Activated gamma-delta T cell treated with Interleukin-2 at 50 U/mL for 16 hours (primary cell): ENCODE results near the gene FHIP2A.

Experiments
- DNase-seq: peaks from one replicate; pipeline ENCODE4 v3.0.0-alpha.2; 2020

Gene FHIP2A

DNA sequence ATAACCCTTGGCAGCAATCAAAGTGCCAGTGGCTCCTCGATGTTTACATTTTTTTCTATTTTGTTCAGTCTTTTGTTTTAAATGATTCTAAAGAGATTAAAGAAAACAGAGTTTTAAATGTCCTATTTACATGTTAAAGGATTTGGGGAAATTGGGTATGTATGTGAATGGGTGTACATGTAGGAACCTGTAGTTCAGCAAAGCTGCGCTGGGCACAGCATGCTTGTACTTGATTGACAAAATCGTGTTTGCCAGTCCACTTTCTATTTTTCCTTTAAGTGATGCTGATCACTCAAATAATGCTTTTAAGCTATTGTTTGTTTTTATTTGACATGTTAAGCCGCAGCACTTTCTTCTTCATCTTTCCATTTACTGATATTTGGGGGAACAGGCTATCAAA is 40.9 kb downstream of the FHIP2A start:
- DNase-seq: no peak

DNA sequence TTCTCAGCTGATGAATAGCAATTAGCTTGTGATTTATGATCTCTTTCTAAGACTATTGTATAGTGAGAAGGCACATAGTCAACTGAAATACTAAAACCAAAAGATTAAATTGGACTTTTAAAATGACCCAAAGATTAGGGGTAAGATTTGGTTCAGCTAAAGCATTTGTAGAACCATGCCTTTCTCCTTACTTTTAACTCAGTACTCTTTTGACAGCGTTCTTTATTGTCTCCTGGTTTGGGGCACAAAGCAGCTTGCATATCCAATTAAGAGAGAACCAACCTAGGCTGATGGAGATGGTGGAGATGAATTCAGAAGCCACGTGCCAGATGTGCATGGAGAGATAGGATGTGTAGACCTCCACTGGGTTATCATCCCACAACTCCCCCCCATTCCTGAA is 45.8 kb downstream of the FHIP2A start:
- no peak for DNase-seq

GRCh38 chr10:114868870-114869519 is 47.4 kb downstream of the FHIP2A start:
- DNase-seq: no peak

DNA sequence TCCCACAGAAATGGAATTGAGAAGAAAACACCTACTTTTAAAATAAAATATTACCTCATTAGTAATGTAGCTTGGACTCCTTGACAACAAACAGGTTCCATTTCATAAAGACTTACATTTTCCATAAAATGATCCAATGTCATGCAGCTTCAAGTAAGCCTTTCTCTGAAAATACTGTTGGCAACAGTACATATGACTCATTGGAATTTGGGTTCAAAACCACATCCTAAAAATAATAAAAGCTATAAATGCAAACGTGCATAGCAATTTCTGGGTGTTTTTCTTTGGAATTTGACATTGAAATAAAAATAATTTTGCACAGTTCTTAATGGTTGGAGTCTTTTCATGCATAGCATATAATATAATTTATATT is 47.9 kb downstream of the FHIP2A start:
- no peak for DNase-seq

DNA sequence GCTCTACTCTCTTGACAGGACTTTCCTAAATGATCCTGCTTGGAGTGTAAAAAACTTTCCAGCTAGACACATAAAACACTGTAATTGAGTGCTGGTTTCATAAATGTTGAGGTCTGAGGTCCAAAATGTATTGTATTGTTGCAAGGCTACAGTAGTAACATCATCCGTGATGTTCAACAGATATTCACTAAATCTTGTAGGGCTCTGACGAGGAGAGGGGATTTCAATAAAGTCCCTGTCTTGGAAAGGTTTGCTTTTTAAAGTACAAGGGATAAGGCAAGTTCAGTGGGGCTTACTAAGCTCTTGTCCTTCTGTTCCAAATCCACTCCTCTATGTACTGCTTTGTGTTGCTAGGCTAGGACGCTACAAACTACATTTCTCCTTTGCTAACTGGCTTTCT is 48.9 kb downstream of the FHIP2A start:
- DNase-seq: no peak

- DNase-seq: no peak
These were observed 49.8 kb downstream of the FHIP2A start for GRCh38 chr10:114871379-114871778.
